Activated B cell treated with CpG ODN at 0.5 μM for 24 hours (primary cell): ENCODE measurements around the gene LRRIQ4. TPM values are rescaled to one million over a fixed set of nuclear protein-coding genes. Genes with fewer than 3 reads are reported as not detected.

Experiments used
- ATAC-seq: fragments of 200-7000 bp; cut with Tn5 transposase; one replicate; pipeline ENCODE4 v1.10.0; 2021; ENCODE audit warnings: low read depth, mild to moderate bottlenecking, moderate library complexity
- CTCF ChIA-PET: fragments of 350-600 bp; sonication (Branson Sonifier 250); formaldehyde crosslinking; loops from one replicate; lab custom pipeline; 2021; ENCODE audit warnings: antibody characterized with exemption; lab: Charles Lee
- POLR2A ChIA-PET: fragments of 350-600 bp; sonication (Branson Sonifier 250); formaldehyde crosslinking; loops from one replicate; lab custom pipeline; 2021; ENCODE audit warnings: antibody characterized with exemption; lab: Charles Lee
- DNase-seq: peaks from one replicate; pipeline ENCODE4 v3.0.0; 2022
- H3K27ac Mint-ChIP-seq: one replicate; pipeline ENCODE4 v1.8.0; 2020; ENCODE audit warnings: mixed read lengths
- H3K27me3 Mint-ChIP-seq: one replicate; pipeline ENCODE4 v1.8.0; 2021; ENCODE audit warnings: mixed read lengths
- H3K36me3 Mint-ChIP-seq: one replicate; pipeline ENCODE4 v1.8.0; 2021; ENCODE audit warnings: low read depth, mixed read lengths
- H3K4me1 Mint-ChIP-seq: one replicate; pipeline ENCODE4 v1.8.0; 2021; ENCODE audit warnings: mixed read lengths
- H3K4me3 Mint-ChIP-seq: one replicate; pipeline ENCODE4 v1.8.0; 2020; ENCODE audit warnings: mild to moderate bottlenecking, mixed read lengths
- H3K9me3 Mint-ChIP-seq: one replicate; pipeline ENCODE4 v1.8.0; 2020; ENCODE audit warnings: mixed read lengths
- intact Hi-C: fragments of 100-400 bp; cut with micrococcal nuclease; formaldehyde crosslinking; loops from one replicate; pipeline ENCODE4 v1.15.1; 2024
- total RNA-seq: library from RNA; stranded (reverse); gene quantifications from 2 replicates; pipeline ENCODE4 v1.2.3, GENCODE V29; 2022
- TF ChIP-seq, protein P1 (sequence below): fragments of 200-600 bp; IDR thresholded peaks from one replicate; pipeline ENCODE4 v1.8.0; 2022; ENCODE audit warnings: antibody characterized with exemption, mild to moderate bottlenecking

Gene LRRIQ4
- total RNA-seq, 1 donor from 2014 or later: 0.40 TPM

DNA sequence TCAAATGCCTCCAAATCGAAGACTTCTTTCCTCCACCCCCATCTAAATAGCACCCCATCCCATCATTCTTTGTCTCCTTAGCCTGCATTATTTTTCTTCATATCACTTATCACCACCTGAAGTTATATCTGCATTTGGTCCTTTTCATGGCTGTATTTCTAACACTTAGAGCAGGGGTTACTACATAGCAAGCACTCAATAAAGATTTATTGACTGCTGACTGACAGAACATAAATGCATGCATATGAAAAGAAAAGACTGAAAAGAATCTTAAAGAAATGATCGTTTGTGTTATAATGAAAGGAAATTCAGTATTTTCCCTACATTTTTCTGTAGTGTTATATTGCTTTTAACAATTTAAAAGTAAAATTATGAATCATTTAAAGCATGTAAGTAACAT is 55.7 kb downstream of the LRRIQ4 start:
- ChIA-PET POLR2A (interaction anchor here (0.5 to 4.8 kb wide), 2 partner anchors 39 to 100 kb away, joined by 4 to 83 read pairs; partner anchors contain the start of gene SEC62), CTCF (interaction anchor here (1.1 kb wide), 1 partner anchor 9 kb away, joined by 3 read pairs; no protein-coding TSS in a partner anchor)
- Mint-ChIP-seq H3K27ac (no peak overlapping the region), H3K9me3 (no peaks in the 10 kb centered on the region), H3K36me3 (no peaks in the 10 kb centered on the region), H3K4me3 (no peak overlapping the region), H3K27me3 (no peaks in the 10 kb centered on the region), H3K4me1 (peaks cover 47% of the 10 kb centered on the region)
- DNase-seq (no peak), ATAC-seq (no peak)
- intact Hi-C loops: loop anchor here (5.0 to 10.0 kb wide), 2 partner anchors 316 to 944 kb away; partner anchors contain the start of gene PHC3
- TF ChIP-seq, protein P1, sequence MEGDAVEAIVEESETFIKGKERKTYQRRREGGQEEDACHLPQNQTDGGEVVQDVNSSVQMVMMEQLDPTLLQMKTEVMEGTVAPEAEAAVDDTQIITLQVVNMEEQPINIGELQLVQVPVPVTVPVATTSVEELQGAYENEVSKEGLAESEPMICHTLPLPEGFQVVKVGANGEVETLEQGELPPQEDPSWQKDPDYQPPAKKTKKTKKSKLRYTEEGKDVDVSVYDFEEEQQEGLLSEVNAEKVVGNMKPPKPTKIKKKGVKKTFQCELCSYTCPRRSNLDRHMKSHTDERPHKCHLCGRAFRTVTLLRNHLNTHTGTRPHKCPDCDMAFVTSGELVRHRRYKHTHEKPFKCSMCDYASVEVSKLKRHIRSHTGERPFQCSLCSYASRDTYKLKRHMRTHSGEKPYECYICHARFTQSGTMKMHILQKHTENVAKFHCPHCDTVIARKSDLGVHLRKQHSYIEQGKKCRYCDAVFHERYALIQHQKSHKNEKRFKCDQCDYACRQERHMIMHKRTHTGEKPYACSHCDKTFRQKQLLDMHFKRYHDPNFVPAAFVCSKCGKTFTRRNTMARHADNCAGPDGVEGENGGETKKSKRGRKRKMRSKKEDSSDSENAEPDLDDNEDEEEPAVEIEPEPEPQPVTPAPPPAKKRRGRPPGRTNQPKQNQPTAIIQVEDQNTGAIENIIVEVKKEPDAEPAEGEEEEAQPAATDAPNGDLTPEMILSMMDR: no peak

DNA sequence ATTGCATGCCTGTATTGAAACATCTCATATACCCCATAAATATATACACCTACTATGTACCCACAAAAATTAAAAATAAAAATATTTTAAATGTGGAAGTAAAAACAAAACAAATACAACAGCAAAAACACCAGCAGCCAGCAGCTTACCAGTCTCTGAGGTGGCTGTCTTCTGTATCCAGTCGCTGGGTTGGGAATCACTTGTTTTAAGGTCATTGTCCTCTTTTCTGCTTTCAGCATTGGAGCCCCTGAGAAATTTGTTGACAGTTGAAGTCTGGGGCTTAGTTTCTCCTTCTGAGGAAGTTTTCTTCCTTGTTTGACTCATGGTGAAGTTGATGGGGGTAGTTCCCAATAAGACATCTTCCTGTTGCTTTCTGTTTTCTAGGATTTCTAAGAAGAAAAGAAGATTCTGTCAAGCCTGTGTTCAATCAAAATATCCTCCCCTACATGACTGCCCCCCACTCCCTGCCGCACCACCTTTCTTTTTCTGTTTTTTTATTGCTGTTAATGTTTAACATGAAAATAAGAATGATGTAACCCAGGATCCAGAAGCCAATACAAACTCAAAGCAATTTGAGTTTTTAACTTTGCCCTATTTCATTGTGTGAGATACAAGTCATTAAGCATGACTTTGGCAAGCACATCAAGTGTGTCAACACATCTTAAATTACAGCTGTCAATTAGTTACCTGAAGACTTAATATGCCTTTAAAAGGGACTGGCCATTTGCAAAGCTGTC is 57.0 kb downstream of the LRRIQ4 start, which contains the start of gene LRRC31:
TSS of gene LRRC31 (minus strand) at position 452 of the 737 bp plus-strand sequence. CDS start at position 324, 128 bp downstream.
- Mint-ChIP-seq H3K36me3 (no peaks in the 10 kb centered on the region), H3K27me3 (no peaks in the 10 kb centered on the region), H3K4me1 (peaks cover 34% of the 10 kb centered on the region), H3K27ac (peak within 1 kb of the TSS; percentile 14), H3K9me3 (no peaks in the 10 kb centered on the region), H3K4me3 (no peak within 1 kb of the TSS)
- POLR2A ChIA-PET: interaction anchor here (1.0 kb wide), 1 partner anchor 97 kb away, joined by 3 read pairs; the partner anchor contains the start of gene SEC62
- CTCF ChIA-PET: no interaction called here
- intact Hi-C loops: loop anchor here (5.0 to 10.0 kb wide), 2 partner anchors 315 to 943 kb away; partner anchors contain the start of gene PHC3
- no peak for ATAC-seq
- DNase-seq: no peak
- TF ChIP-seq, protein P1: no peak

DNA sequence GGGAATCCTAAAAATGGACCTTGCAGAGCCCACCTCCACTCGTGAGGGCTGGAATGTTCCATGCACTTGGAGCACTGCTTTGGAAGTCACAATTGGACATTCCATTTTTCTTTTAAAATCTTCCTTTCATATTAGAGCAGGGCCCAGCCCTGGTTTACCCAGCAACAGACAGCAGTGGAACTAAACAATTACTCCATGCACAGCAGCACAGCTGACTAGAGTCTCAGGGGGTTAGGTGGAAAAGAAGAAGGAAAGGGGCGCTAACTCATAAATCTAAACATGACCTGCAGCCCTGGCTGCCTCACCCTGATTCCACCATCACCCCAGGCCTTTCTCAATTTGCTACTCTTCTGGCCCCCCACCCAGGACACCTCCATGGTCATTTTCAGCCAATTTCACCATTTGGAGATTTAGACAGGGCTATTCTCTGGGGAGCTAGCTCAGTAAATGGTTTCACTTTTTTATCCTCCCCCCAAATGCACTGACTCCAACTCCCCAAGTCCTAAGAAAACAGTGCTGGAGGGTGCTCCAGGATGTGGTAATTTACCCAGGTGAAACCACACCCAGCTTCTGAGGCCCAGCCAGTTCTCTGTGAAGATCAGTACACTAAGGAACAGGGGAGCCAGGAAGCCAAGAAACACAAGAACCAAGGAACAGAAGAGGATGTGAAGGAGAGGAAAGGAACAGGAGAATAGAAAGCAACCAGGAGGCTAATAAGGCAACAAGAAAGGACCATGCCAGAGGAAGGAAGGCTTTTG is 58.6 kb downstream of the LRRIQ4 start:
- intact Hi-C loops: no loop called here
- no peak overlapping the region for H3K27ac Mint-ChIP-seq
- ChIA-PET CTCF (no interaction called here), POLR2A (no interaction called here)
- ATAC-seq: no peak
- H3K27me3 Mint-ChIP-seq: no peaks in the 10 kb centered on the region
- no peak overlapping the region for H3K4me3 Mint-ChIP-seq
- H3K36me3 Mint-ChIP-seq: no peaks in the 10 kb centered on the region
- H3K9me3 Mint-ChIP-seq: no peaks in the 10 kb centered on the region
- H3K4me1 Mint-ChIP-seq: peaks cover 19% of the 10 kb centered on the region
- no peak for DNase-seq
- TF ChIP-seq, protein P1: no peak

DNA sequence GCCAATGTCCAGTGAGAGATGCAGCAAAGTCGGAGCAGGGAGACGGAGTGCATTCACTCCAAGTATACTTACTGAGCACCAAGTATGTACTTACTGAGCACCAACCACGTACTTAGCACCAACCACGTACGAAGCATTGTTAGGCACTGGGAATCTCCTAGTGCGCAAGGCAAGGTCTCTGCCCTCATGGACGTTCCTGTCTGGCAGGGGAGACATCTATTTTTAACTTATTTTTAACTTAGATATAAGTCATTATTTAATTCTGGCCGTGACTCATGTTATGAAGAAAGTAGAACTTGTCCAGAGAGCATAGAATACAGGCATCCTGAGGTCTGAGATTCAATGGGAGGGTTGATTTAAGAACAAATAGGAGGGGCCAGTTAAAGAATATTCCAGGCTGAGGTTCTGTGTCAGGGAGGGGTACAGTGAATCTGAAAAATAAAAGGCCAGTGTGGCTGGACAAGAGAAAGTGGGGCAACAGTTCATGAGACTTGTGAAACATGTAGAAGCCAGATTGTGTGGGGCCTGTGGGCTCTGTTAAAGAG is 66.4 kb downstream of the LRRIQ4 start:
- no peaks in the 10 kb centered on the region for H3K27me3 Mint-ChIP-seq
- H3K27ac Mint-ChIP-seq: no peak overlapping the region
- no peaks in the 10 kb centered on the region for H3K9me3 Mint-ChIP-seq
- H3K36me3 Mint-ChIP-seq: no peaks in the 10 kb centered on the region
- H3K4me1 Mint-ChIP-seq: peaks cover 10% of the 10 kb centered on the region
- intact Hi-C loops: no loop called here
- TF ChIP-seq, protein P1: no peak
- ATAC-seq (no peak), DNase-seq (no peak)
- CTCF ChIA-PET: no interaction called here
- POLR2A ChIA-PET: no interaction called here
- no peak overlapping the region for H3K4me3 Mint-ChIP-seq
